PFSK-1 (cell line): Measurements from ENCODE around the gene WDR49.

Experiments used
- FOXP2 ChIP-seq: optimal IDR thresholded peaks from 2 replicates; pipeline ENCODE3; 2011; ENCODE audit warnings: borderline replicate concordance, control low read depth, inconsistent platforms; ENCODE audit not compliant: insufficient read depth; ENCODE audit errors: extremely low read length, extremely low read depth
- POLR2AphosphoS5 ChIP-seq: IDR thresholded peaks from 2 replicates; pipeline ENCODE4 v1.6.1; 2012; ENCODE audit warnings: low read depth, mild to moderate bottlenecking, control low read depth, low read length, moderate library complexity
- REST ChIP-seq, 2 experiments: IDR thresholded peaks; 2 replicates each; pipeline versions ENCODE4 v1.6.1 to v1.8.0; 2011 to 2012; ENCODE audit warnings: low read depth in 2 of 2, low read length in 2 of 2, control low read depth in 1 of 2, inconsistent platforms in 1 of 2, mild to moderate bottlenecking in 1 of 2, moderate library complexity in 1 of 2; ENCODE audit not compliant: insufficient read depth in 1 of 2
- SIN3A ChIP-seq: IDR thresholded peaks from 2 replicates; pipeline ENCODE4 v1.6.1; 2012; ENCODE audit warnings: mild to moderate bottlenecking, low read length, moderate library complexity, borderline replicate concordance; ENCODE audit not compliant: insufficient read depth
- TAF1 ChIP-seq: IDR thresholded peaks from 2 replicates; pipeline ENCODE4 v1.6.1; 2012; ENCODE audit warnings: low read length, control low read depth, borderline replicate concordance; ENCODE audit not compliant: insufficient read depth

Gene WDR49

GRCh38 chr3:167445491-167445890 lies 208.3 kb downstream of the WDR49 start:
- no peak for TF ChIP-seq TAF1
- TF ChIP-seq REST (IDR thresholded peaks at IDR 0.05; ENCODE audit: insufficient read depth in 1 of 2, low read depth in 2 of 2, low read length in 2 of 2): no peak
- no peak for TF ChIP-seq FOXP2
- TF ChIP-seq SIN3A: no peak
- TF ChIP-seq POLR2AphosphoS5: no peak

- no peak for TF ChIP-seq SIN3A
- TF ChIP-seq FOXP2: no peak
- TF ChIP-seq POLR2AphosphoS5: no peak
- TF ChIP-seq REST (IDR thresholded peaks at IDR 0.05; ENCODE audit: insufficient read depth in 1 of 2, low read depth in 2 of 2, low read length in 2 of 2): no peak
- TF ChIP-seq TAF1: no peak
Observed at GRCh38 chr3:167441256-167441655, 212.5 kb downstream of the WDR49 start.

GRCh38 chr3:167437428-167438139 lies 216.2 kb downstream of the WDR49 start:
- TF ChIP-seq SIN3A (no peak), REST (IDR thresholded peaks at IDR 0.05; ENCODE audit: insufficient read depth in 1 of 2, low read depth in 2 of 2, low read length in 2 of 2) (no peak), POLR2AphosphoS5 (no peak), FOXP2 (no peak), TAF1 (no peak)
